Kidney (tissue), 14 donors: ENCODE results near the gene TMEM242. TPM values are rescaled to one million over a fixed set of nuclear protein-coding genes. Genes with fewer than 3 reads are reported as not detected.

ENCODE experiments used
- DNase-seq, 5 donors: peaks; one replicate each; pipeline ENCODE4 v3.0.0-alpha.2; 2013 to 2020
- FAIRE-seq: peaks from 2 replicates; lab custom pipeline; 2012; peaks lifted over from hg19 to GRCh38; lab: Jason Lieb, UNC
- H3K27ac ChIP-seq, 2 donors: one replicate each; pipeline ENCODE4 v1.7.0; 2013; ENCODE audit warnings: low read depth in 2 of 2, low read length in 2 of 2, inconsistent platforms in 1 of 2
- H3K27me3 ChIP-seq: one replicate; pipeline ENCODE4 v1.7.1; 2013; ENCODE audit warnings: low read length, inconsistent platforms; ENCODE audit not compliant: control insufficient read depth, insufficient read depth
- H3K36me3 ChIP-seq, 3 donors: one replicate each; pipeline versions ENCODE4 v1.7.0 to v1.7.1; 2013; ENCODE audit warnings: low read length in 3 of 3, control low read depth in 1 of 3, inconsistent platforms in 1 of 3; ENCODE audit not compliant: insufficient read depth in 3 of 3, control insufficient read depth in 2 of 3
- H3K4me1 ChIP-seq, 3 donors: one replicate each; pipeline versions ENCODE4 v1.7.0 to v1.7.1; 2013; ENCODE audit warnings: low read length in 3 of 3, inconsistent platforms in 1 of 3, low read depth in 1 of 3; ENCODE audit not compliant: control insufficient read depth in 2 of 3, insufficient read depth in 2 of 3
- H3K4me3 ChIP-seq, 3 donors: one replicate each; pipeline versions ENCODE4 v1.7.0 to v1.8.1; 2013; ENCODE audit warnings: low read length in 3 of 3, control low read depth in 1 of 3, inconsistent platforms in 1 of 3
- H3K9ac ChIP-seq, 3 donors: one replicate each; pipeline versions ENCODE4 v1.7.0 to v1.7.1; 2013; ENCODE audit warnings: low read length in 3 of 3, control low read depth in 1 of 3, inconsistent platforms in 1 of 3
- H3K9me3 ChIP-seq, 3 donors: one replicate each; pipeline versions ENCODE4 v1.7.0 to v1.7.1; 2013; ENCODE audit warnings: low read length in 3 of 3, control low read depth in 1 of 3, inconsistent platforms in 1 of 3; ENCODE audit not compliant: control insufficient read depth in 2 of 3, insufficient read depth in 1 of 3
- CTCF ChIP-seq: IDR thresholded peaks from 3 replicates; pipeline ENCODE4 v1.5.1; 2012; ENCODE audit warnings: mild to moderate bottlenecking, moderate library complexity, borderline replicate concordance; ENCODE audit not compliant: insufficient read depth; ENCODE audit errors: extremely low read depth
- intact Hi-C: fragments of 100-400 bp; cut with DNase I; formaldehyde crosslinking; loops from one replicate; pipeline ENCODE4 v1.11.1; 2022
- polyA plus RNA-seq: library from polyadenylated mRNA; stranded (reverse); fragments of 350-450 nt; fragmentation: Illumina TruSeq; extraction: RNeasy Lipid Tissue Mini Kit (QIAGEN cat#74804); gene quantifications from one replicate; pipeline ENCODE4 v1.2.3, GENCODE V29; 2014; ENCODE audit warnings: low read depth, low replicate concordance; ENCODE audit not compliant: insufficient read depth
- total RNA-seq: library from RNA; stranded (reverse); fragmentation: NEBNext Ultra II Directional; extraction: Animal tissue kit (Norgen Biotek cat#: 25700); gene quantifications from one replicate; pipeline ENCODE4 v1.2.1, GENCODE V29; 2021
- donor health status: control.
- donor health status: control.
- donor health status: control.
- donor health status: control.
- donor health status: control.
- donor health status: DM: yes; HTN: yes; CAD: no.
- donor health status: Normal renal cell carcinoma (clear cell type).

TMEM242 gene
- total and polyA plus RNA-seq, 2 donors from 2014 or later: 14.2 to 14.3 TPM

GRCh38 chr6:157370755-157371154 lies 47.4 kb upstream of the TMEM242 start:
- intact Hi-C loops: no loop called here
- DNase-seq (no peak), FAIRE-seq (no peak)

GRCh38 chr6:157368359-157369049 lies 45.2 kb upstream of the TMEM242 start:
- Histone ChIP-seq H3K4me1 (no peaks in the 10 kb centered on the region), H3K9ac (no peak overlapping the region), H3K27ac (no peak overlapping the region), H3K36me3 (no peaks in the 10 kb centered on the region), H3K27me3 (no peaks in the 10 kb centered on the region), H3K9me3 (no peaks in the 10 kb centered on the region), H3K4me3 (no peak overlapping the region)
- intact Hi-C loops: no loop called here
- DNase-seq (no peak), FAIRE-seq (no peak)
- no peak for TF ChIP-seq CTCF

More at GRCh38 chr6:157370755-157371154, 47.4 kb upstream of the TMEM242 start:
- TF ChIP-seq CTCF: no peak
- H3K27me3 ChIP-seq: no peaks in the 10 kb centered on the region
- H3K9me3 ChIP-seq: no peaks in the 10 kb centered on the region
- no peak overlapping the region for H3K4me3 ChIP-seq
- H3K9ac ChIP-seq: no peak overlapping the region
- H3K36me3 ChIP-seq: no peaks in the 10 kb centered on the region
- no peaks in the 10 kb centered on the region for H3K4me1 ChIP-seq
- H3K27ac ChIP-seq: no peak overlapping the region

- DNase-seq: no peak
- H3K27ac ChIP-seq: no peak overlapping the region
- no peaks in the 10 kb centered on the region for H3K27me3 ChIP-seq
- TF ChIP-seq CTCF: no peak
- intact Hi-C loops: no loop called here
- H3K9me3 ChIP-seq: no peaks in the 10 kb centered on the region
- FAIRE-seq: no peak
- no peaks in the 10 kb centered on the region for H3K4me1 ChIP-seq
- H3K9ac ChIP-seq: no peak overlapping the region
- no peak overlapping the region for H3K4me3 ChIP-seq
- no peaks in the 10 kb centered on the region for H3K36me3 ChIP-seq
Measured at GRCh38 chr6:157366648-157367047, 43.3 kb upstream of the TMEM242 start.
